NCI-H1436 treated with DMSO at 0.1 percent for 48 hours (cell line): ENCODE results near the gene FBP2.
A peak's percentile ranks its signal among the peaks of the same experiment; 100 is the strongest.
"Not testable (repeated sequence)": the region's sequence is repeated elsewhere in the genome, so short reads cannot be mapped to it uniquely, and the experiment has no call there.

ENCODE experiments used
- DNase-seq: peaks from one replicate; lab custom pipeline; 2025; lab: John Stamatoyannopoulos, UW

Gene FBP2

DNA sequence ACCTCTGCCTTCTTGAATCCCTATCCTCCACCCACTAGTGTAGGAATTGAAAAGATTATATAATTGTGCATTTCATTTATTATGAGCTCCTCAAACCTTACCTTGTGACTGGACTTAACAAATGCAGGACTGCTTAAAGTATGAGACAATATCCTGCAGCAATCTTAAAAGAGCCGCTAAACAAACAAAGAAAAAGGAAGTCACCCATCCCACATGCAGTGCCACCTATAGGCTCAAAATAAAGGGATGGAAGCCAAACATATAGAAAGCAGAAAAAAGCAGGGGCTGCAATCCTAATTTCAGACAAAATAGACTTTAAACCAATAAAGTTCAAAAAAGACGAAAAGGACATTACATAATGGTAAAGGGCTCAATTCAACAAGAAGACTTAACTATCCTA lies 30.1 kb downstream of the FBP2 start:
- DNase-seq, result no peak

DNA sequence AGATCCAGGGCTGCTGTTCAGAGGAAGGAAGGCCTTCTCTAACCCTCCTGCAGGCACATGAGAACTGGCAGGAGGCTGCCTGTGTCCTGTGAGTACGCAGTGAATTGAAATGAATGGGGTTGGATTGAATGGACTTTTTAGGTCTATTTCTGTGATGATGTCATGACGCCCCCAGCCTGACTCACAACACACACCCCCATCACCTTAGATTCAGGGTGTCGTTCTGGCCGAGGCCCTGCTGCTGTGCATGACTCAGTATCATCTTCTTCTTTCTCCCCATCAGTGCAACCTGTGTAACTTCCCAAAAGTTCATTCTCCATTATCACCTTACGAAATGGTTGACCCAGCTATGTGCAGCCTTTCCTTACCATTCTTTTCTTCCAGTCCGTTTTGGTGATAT lies 33.4 kb downstream of the FBP2 start:
- DNase-seq, result no peak

DNA sequence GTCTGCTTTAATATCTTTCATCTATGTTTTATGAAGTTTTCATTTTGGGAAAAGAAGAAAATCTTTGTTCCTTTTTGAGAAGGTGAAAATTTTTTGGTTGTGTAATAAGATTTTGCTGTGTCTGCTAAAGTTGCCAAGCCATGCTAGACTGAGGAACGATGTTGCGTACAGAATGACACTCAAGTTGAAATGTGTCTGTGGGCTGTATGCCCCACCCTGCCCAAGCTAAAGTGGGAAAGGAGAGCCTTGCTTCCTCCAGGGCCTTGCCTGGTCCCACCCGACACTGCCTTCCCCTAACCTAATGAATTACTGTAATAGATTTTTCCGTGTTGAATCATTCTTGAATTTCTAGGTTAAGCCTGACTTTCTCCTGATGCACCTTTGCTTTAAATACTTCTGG lies 36.2 kb downstream of the FBP2 start:
- DNase-seq, result no peak

DNA sequence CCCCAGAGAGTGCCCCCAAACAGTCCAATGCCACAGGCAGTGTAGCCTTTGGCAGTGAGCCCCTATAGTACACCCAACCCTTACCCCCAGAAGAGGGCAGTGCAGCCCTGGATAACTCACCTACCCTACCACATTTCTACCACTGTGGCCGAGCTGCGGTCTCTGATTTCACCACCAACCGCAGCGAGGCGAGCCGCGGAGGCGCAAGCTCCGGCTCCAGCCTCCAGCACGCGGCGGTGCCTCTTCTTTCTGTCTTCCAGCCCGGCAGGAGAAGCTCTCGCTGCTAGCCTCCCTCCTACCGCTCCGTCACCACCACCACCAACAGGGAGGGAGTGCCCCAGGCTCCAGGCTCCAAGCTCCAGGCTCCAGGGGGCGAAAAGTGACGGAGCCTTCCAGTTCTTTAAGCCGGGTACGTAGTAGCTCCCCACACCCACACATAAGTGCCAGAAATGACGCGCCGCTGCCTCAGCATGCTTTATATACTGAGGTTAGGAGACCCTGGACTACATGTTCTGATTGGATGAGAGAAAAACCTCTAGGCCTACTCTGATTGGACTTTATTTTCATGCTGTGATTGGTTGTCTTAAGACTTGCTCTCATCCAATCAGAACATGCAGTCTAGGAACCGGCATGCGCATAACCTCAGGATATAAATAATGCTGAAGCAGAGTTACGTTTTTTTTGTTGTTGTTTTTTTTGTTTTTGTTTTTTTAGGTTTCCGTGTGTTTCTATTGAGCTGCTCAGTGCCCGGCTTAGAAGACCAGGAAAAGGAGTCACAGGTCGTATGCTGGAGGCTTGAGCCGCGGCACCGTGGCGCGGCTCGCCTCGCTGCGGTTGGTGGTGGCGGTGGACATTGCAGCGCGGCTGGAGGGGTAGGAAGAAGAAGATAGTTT lies 38.9 kb downstream of the FBP2 start, which contains the start of gene PCAT7:
PCAT7 (plus strand) TSS at position 645 of the 893 bp plus-strand sequence.
- peak; percentile 68 for DNase-seq

DNA sequence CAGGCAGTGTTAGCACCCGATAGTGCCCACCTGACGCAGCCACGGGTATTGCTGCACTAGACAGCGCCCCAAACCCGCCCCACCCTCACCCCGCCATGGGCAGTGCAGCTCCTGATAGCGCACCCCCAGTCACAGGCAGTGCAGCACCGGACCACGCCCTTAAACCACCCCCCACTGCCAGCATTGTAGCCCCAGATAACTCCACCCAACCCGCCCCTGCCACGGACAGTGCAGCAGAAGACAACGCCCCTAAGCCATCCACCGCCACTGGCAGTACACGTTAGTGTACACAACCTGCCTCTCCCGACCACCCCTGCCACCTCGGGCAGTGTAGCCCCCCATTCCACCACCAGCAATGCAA lies 39.6 kb downstream of the FBP2 start:
- DNase-seq, result no peak

DNA sequence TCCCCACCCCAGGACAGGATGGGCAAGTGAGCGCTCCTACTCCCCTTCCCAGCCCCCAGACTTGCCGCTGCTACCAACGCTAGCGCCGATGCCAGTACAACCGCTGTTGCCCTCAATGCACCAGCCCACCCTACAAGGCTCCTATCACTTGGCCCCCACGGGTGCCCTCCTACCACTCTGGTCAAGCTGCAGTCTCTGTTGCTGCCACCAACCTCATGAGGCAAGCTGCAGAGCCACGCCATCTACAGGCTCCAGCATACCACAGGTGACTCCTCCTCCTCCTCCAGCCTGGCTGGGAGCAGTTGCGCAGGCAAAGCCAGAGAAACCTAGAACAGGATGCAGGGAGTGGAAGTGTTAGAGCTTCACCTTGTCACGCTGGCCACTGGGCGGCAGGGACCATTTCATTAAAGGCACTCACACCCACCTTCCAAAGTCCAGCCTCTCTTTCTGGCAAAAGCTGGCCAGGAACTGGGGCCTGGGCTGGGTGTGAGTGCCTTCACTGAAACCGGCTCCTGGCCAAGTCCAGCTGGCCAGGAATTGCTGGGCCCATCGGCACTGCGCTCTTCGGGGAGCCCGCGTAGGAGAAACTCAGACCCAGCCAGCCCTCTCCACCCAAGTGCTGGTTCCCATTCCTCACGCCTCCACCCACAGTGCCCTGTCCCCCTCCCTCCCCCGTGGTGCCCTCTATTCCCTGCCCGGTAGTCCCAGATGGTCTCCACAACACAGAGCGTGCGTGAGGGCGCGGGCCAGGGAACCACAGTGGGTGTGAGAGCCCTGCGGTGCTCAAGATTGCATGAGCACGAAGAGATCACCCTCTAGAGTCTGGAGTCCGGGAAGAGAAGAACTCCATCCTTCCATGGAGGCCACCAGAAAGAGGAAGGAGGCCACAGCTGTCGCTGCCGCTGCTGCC lies 40.3 kb downstream of the FBP2 start:
- no peak for DNase-seq

DNA sequence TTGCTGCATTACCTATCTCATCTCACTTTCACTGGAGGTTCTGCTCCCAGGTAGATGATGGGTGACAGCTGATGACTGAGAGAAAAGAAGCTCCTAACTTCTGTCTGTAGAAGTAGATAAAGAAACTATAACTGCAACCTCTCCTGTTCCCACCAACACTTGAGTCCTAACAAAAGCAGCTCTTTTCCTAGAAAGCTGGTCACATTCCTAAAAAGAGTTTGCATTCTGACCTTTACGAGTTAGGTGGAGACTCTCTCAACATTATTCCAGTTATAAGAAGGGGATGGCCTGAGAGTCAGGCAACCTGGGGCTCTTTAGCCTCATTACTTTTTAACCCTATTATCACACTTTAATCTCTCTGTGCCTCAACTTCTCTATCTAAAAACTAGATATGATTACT lies 47.7 kb downstream of the FBP2 start:
- no peak for DNase-seq

DNA sequence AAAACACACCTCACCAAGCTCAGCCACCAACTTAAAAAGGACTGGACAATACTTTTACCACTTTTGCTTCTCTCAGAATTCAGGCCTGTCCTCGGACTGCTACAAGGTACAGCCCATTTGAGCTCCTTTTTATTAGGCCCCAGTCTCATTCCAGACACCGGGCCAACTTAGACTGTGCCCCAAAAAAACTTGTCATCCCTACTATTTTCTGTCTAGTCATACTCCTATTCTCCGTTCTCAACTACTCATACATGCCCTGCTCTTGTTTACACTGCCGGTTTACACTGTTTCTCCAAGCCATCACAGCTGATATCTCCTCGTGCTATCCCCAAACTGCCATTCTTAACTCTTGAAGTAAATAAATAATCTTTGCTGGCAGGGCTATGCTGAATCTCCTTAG lies 49.3 kb downstream of the FBP2 start:
- not testable (repeated sequence) for DNase-seq

DNA sequence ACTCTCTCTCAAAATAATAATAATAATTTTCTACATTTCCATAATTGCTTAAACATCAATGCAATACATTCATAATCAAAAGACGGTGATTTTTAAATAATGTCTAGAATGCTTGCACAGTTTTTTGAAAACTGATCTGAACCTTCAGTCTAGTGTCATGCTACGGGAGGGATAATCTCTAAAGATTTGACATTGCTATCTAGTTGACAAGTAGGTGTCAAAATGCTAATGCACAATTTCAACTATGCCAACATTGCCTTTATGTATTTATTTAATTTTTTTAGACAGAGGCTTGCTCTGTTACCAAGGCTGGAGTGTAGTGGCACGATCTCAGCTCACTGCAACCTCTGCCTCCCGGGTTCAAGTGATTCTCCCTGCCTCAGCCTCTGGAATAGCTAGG lies 54.7 kb downstream of the FBP2 start:
- DNase-seq, result no peak

DNA sequence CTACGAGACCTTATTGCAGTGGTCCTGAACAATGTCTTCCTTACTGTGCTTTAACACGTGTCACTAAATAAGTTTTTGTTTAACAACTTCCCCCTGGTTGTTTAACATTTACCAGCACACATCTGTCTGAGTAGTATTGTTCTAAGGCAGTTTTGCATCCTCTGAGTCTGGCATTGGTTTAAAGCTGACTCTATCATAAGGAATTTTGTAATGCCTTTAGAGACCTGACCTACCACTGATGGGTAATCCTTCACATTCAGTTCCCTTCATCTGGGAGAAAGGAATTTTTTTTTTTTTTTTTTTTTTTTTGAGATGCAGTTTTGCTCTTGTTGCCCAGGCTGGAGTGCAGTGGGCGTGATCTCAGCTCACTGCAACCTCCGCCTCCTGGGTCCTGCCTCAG lies 58.7 kb downstream of the FBP2 start:
- DNase-seq, result no peak

DNA sequence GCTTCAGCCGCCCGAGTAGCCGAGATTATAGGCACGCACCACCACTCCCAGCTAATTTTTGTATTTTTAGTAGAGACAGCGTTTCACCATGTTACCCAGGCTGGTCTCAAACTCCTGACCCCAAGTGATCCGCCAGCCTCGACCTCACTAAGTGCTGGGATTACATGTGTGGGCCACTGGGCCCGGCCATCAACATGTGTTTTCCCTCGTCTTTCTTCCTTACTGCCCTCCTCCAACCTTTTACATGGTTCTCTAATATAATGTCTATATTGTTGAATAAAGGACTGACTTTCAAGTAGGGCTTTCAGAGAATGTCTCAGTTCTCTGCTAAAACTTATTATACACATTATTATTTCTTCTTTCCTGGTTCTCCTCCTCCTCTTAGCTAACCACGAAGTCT lies 60.0 kb downstream of the FBP2 start:
- DNase-seq, result no peak

DNA sequence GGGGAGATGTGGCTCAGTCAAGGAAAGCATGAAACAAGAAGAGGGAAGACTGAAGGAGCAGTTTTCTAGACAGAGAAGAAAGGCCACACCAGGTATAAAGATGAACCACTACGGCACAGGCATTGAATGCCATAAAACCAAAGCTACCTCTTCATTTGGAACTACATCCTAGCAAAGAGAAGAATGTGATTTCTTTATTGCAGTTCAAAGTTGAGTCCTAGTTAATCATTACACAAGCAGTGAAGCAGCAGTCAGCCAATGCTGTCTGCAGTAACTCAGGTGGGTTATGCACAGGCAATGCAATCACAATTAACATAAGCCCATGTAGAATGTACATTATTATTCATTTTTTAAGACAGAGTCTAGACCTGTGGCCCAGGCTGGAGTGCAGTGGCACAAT lies 60.5 kb downstream of the FBP2 start:
- DNase-seq, result no peak

DNA sequence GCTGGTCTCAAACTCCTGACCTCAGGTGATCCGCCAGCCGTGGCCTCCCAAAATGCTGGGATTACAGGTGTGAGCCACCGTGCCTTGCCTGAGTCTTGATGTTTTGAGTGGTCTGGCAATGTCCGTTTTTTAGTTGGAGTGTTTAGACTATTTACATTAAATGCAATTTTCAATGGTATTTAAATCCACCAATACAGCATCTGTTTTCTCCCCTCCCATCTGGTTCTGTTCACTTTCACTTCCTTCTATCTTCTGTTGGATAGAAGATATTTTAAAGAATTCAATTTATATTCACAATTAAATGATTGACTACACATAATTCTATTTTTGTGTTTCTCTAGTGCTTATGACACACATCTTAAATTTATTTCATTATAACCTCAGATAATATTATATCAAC lies 64.7 kb downstream of the FBP2 start:
- no peak for DNase-seq

DNA sequence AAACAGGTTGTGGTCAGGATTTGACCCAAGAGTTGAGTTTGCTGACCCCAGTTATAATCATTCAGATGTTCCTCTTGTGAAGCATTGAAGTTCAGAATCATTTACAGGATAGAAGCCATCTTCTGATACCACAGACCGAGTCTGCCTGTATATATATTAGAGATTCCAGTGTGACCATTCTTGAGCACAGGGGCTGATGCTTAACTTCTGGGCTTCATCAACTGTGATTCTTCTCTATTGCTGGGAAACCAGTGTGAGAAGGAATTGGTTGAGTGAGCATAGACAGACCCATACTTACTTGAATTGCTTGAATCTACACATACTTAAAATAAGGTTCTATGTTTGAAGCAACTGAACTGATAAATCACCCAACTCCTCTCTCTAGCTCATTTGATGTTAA lies 66.7 kb downstream of the FBP2 start:
- DNase-seq, result no peak

DNA sequence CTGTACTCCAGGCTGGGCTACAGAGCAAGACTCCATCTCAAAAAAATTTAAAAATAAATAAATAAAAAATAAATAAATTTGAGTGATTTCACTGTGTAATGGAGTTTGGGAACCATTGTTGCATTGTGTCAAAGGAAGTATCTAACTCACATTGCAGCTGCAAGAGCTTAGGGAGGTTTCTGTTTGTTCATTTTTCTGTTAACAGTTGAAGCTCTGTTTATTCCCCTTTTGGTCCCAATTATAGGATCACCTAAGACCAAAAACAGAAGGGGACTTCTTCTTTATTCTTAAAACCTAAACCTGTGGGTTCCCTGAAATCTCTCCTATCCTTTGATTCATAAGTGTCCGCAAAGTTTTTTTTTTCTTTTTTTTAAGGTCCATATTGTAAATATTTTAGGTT lies 67.4 kb downstream of the FBP2 start:
- no peak for DNase-seq

DNA sequence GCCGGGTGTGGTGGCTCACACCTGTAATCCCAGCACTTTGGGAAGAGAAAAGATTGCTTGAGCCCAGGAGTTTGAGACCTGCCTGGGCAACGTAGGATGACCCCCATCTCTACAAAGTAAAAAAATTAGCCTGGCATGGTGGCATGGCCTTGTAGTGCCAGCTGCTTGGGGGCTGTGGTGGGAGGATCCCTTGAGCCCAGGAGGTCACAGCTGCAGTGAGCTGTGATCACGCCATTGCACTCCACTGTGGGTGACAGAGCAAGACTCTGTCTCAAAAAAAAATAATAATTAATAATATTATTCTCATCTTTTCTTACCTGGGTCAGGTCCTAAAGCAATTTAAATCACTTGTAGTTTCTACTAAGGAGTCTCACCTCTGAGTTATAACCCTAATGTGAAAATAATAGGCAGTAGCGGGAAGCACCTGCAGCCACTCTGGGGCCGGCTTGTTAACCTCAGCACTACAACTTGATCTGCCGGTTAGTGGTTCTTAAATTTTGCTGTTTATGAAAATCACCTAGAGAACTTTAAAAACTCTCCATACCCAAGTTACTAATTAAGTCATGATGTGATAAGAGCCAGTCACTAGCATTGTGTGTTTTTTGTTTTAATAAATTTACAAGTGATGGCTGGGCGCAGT lies 68.1 kb downstream of the FBP2 start:
- DNase-seq, result no peak

DNA sequence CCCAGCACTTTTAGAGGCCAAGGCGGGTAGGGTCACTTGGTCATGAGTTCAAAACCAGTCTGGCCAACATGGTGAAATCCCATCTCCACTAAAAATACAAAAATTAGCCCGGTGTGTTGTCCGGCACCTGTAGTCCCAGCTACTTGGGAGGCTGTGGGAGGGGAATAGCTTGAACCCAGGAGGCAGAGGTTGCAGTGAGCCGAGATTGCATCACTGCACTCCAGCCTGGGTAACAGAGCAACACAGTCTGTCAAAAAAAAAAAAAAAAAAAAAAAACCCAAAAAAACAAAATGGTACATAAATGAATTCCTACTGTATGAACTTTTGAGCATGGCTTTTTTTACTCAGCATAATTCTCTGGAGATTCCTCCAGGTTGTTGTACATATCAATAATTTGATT lies 76.4 kb downstream of the FBP2 start:
- no peak for DNase-seq

DNA sequence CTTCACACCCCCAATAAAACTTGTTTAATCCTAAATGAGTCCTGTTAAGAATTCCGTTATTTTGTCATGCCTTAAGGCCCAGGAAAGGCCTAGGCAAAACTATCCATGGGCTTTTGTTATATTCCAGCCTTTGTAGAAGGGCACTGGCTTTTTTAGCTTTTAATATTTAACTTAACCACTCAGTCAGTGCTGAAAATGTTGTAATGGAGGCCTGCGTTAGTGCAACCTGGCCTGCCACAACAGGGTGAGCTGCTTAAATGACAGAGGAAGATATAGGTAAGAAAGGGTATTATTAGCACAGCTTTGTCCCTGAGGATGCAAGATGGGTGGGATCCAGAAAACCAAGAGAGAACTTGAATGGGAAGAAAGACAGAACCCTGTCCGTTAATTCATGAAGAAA lies 78.9 kb downstream of the FBP2 start:
- DNase-seq, result no peak

DNA sequence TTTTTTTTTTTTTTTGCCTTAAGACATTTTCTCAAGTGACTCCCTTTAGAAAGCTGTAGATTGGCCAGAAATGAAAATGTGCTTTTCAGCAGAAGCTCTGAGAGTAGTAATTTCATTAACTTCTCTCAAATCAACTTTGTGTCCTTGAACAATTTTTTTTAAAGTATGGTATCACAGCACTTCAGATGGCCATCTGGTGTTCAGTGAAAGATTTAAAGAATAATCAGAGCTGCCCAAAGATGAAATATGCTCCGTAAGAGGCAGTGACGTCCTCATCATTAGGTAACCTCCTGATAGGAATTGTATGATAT lies 81.7 kb downstream of the FBP2 start:
- no peak for DNase-seq

DNA sequence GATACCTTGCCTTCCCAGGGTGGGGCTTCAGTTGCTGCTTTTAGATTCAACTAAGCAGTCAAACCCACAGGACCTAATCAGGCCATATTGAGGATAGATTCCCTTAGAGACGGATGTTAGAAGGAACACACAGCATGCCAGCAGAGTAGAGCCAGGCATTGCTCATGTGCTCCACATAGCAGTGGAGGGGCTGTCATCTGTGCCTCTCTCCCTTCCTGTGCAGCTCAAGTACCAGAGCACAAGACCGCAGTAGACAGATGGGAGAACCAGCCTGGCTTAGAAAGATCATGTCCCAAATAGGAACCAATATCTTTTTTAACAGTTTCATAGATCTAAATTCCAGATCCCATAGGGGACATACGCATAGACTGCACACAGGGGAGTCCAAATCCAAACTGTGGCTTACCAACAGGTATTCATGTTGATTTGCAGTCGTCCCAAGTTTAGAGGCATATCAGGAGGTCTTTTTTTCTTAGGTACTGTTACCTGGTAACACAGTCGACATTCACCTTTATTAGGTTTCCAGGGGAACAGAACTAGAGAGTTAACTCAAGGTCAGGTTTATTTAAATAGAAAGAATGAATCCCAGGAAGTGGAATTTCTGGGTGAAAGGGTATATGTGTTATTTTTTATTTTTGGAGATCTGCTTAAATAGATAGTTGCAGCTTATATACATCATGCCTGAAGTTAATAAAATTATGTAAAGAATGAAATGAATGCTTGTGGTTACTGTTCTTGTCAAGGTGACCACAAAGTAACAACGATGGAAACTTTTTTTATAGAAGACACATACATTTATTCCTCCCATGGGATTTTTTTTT lies 82.3 kb downstream of the FBP2 start:
- DNase-seq, result no peak
